Right cardiac atrium (tissue), 5 donors: Measurements from ENCODE around the gene C19orf44. TPM values are rescaled to one million over a fixed set of nuclear protein-coding genes. Genes with fewer than 3 reads are reported as not detected.

Experiments
- ATAC-seq, 2 donors: fragments of 200-7000 bp; cut with Tn5 transposase; one replicate each; pipeline versions ENCODE4 v1.8.0 to v1.9.1; 2020; ENCODE audit warnings: moderate library complexity in 2 of 2, mild to moderate bottlenecking in 1 of 2
- DNase-seq, 3 donors: peaks; one replicate each; pipeline ENCODE4 v3.0.0-alpha.2; 2020
- H3K27ac ChIP-seq: one replicate; pipeline ENCODE4 v1.5.1; 2013; ENCODE audit warnings: mild to moderate bottlenecking, low read length, control low read depth, moderate library complexity
- H3K27me3 ChIP-seq: one replicate; pipeline ENCODE4 v1.6.1; 2013; ENCODE audit not compliant: control insufficient read depth, insufficient read depth
- H3K4me1 ChIP-seq: one replicate; pipeline ENCODE4 v1.6.1; 2013; ENCODE audit warnings: low read length; ENCODE audit not compliant: control insufficient read depth, insufficient read depth
- H3K4me3 ChIP-seq: one replicate; pipeline ENCODE4 v1.5.1; 2013; ENCODE audit warnings: low read length, control low read depth
- H3K9me3 ChIP-seq: one replicate; pipeline ENCODE4 v1.6.1; 2013; ENCODE audit warnings: low read length; ENCODE audit not compliant: control insufficient read depth
- WGBS: extraction: QIAGEN DNeasy Blood & Tissue Kit; methylation state at CpG from one replicate; pipeline ENCODE4 v1.1.7; 2013; 5-methylcytosine and 5-hydroxymethylcytosine counted together
- intact Hi-C, 4 donors: fragments of 100-400 bp; cut with DNase I; formaldehyde crosslinking; loops; one replicate each; pipeline versions ENCODE4 v1.11.0 to v1.14.0; 2022 to 2023
- polyA plus RNA-seq: library from polyadenylated mRNA; stranded (reverse); fragments of 200-250 nt; gene quantifications from one replicate; pipeline ENCODE4 v1.2.3, GENCODE V29; 2013
- total RNA-seq, 4 donors: library from RNA; stranded (reverse); fragmentation: NEBNext Ultra II Directional; extraction: Animal tissue kit (Norgen Biotek cat#: 25700); gene quantifications; one replicate each; pipeline ENCODE4 v1.2.1, GENCODE V29; 2021
- donor health status: healthy with polysubstance abuse.
- donor health status: DM: no; HTN: yes; CAD: no.
- donor health status: DM: no; HTN: no; CAD: no.
- donor health status: DM: no; HTN: yes; CAD: no; lungs with severe emphysema.
- donor health status: DM: yes; HTN: yes; CAD: no.

C19orf44 gene
- total and polyA plus RNA-seq, 5 donors: 3.3 to 4.2 (median 3.8) TPM

DNA sequence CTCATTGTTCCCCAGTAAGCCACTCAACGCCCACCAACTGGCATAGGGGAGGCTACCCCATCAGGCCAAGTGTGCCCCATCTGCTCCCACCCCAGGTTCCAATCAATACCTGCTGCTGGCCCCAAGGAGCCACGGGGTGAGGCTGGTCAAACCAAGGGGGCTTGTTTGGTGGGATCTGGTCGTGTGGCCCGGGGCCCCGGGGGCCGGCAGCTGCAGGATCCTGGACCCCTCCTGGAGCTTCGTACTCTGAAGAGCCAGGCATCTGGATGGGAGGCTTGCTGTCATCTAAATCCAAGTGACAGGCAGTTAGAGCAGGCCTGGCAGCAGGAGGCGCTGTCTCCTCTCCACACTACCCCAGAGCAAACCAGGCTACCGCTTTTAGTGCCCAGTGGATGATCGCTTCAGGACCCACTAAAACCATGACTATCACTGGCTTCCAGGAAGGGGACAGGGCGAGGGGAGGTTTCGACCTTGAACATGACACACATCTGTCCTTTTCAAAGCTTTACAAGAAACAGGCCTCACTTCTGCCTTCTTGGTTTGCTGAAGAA is 31.9 kb downstream of the C19orf44 start:
- Histone ChIP-seq H3K27me3 (no peaks in the 10 kb centered on the region), H3K27ac (no peak overlapping the region), H3K9me3 (no peaks in the 10 kb centered on the region), H3K4me3 (no peak overlapping the region), H3K4me1 (no peaks in the 10 kb centered on the region)
- no peak for ATAC-seq
- DNase-seq: no peak
- intact Hi-C loops: no loop called here
- WGBS: 93% methylated on average over 12 of the region's 12 CpGs

DNA sequence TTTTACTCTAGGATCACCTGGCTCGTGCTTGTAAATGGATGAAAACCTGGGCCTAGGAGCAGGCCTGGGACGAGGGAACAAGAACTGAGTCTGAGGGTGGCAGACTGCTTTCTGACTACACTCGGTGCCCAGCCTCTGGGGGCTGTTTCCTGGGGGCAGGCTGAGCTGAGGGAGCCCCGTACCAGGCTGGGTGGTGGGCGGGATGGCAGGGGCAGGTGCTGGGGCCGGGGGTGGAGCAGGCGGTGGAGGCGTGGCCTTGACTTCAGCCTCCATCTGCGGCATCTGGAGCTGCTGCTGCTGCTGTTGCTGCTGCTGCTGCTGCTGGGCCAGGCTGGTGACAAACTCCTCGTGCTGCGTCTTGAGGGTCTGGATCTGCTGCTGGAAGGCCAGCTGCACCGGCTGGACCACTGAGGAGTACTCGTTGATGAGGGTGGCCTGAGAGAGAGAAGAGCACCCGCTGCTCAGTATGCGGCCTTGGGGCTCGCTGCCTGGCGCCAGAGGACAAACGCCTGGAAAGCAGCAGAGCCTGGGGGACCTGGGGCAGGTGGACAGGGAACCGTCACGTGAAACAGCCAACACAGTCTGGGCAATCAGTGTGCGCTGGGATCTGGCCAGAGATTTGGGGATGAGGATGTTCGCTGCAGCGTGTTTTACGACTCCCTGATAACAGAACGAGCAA is 33.4 kb downstream of the C19orf44 start:
- H3K9me3 ChIP-seq: no peaks in the 10 kb centered on the region
- no peak overlapping the region for H3K4me3 ChIP-seq
- H3K27ac ChIP-seq: no peak overlapping the region
- ATAC-seq: no peak
- intact Hi-C loops: no loop called here
- WGBS: 88% methylated on average over 25 of the region's 25 CpGs
- no peak for DNase-seq
- H3K4me1 ChIP-seq: no peaks in the 10 kb centered on the region
- H3K27me3 ChIP-seq: no peaks in the 10 kb centered on the region

DNA sequence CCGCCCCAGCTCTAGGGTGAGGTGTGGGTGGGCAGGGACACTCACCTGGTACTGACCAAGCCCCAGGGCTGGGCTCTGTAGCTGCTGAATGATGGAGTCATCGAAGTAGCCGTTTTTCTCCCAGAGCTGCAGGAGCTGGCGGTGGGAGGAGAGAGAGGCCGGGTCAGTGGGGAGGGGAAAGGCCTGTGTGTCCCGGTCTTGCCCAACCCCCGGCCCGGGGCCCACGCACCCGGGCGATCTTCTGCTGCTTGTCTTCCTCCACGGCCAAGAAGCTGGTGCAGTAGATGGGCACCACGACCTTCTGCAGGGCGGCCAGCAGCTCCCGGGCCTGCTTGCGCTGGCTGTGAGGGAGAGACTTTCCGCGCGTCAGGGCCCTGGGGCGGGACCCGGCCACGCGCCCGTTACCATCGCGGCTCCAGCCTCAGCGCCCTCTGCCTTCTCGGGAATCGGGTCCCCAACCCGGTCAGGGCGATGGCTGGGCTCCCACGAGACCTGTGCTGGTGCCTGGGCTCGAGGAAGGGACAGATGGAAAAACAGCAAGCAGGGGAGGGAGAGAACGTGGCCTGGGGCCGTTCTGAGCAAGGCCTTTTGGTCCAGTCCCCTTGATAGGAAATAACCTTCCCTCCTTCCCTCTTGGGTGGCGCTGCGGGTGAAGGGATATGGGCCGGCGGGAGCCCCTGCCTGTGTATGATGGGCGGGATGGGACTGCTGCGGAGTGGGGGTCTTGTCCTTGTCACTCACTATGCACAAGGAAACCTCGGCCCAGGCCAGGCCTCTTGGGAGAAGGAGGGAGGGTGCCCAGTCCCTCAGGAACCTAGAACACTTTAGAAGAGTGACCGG is 34.6 kb downstream of the C19orf44 start:
- intact Hi-C loops: no loop called here
- 90% methylated on average over 43 of the region's 43 CpGs for WGBS
- Histone ChIP-seq H3K4me1 (no peaks in the 10 kb centered on the region), H3K9me3 (no peaks in the 10 kb centered on the region), H3K27ac (no peak overlapping the region), H3K4me3 (no peak overlapping the region), H3K27me3 (no peaks in the 10 kb centered on the region)
- ATAC-seq (no peak), DNase-seq (peak in 1 of 3 donors; percentile 40)

DNA sequence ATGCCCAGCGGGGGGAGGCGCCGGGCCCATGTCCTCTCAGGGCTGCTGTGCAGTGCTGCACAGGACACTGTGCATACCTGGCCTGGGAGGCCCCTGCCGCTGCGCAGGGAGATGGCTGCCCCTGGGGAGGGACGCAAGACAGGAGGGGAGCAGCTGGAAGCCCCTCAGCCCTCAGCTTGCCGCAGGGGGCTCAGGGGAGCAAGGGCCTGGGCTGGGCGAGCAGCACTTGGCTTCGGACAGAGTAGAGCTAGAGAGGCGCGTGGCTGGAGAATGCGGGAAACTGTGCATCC is 35.1 kb downstream of the C19orf44 start:
- Histone ChIP-seq H3K4me3 (no peak overlapping the region), H3K27ac (no peak overlapping the region), H3K4me1 (no peaks in the 10 kb centered on the region), H3K9me3 (no peaks in the 10 kb centered on the region), H3K27me3 (no peaks in the 10 kb centered on the region)
- 97% methylated on average over 12 of the region's 12 CpGs for WGBS
- DNase-seq: no peak
- intact Hi-C loops: no loop called here
- ATAC-seq: no peak

DNA sequence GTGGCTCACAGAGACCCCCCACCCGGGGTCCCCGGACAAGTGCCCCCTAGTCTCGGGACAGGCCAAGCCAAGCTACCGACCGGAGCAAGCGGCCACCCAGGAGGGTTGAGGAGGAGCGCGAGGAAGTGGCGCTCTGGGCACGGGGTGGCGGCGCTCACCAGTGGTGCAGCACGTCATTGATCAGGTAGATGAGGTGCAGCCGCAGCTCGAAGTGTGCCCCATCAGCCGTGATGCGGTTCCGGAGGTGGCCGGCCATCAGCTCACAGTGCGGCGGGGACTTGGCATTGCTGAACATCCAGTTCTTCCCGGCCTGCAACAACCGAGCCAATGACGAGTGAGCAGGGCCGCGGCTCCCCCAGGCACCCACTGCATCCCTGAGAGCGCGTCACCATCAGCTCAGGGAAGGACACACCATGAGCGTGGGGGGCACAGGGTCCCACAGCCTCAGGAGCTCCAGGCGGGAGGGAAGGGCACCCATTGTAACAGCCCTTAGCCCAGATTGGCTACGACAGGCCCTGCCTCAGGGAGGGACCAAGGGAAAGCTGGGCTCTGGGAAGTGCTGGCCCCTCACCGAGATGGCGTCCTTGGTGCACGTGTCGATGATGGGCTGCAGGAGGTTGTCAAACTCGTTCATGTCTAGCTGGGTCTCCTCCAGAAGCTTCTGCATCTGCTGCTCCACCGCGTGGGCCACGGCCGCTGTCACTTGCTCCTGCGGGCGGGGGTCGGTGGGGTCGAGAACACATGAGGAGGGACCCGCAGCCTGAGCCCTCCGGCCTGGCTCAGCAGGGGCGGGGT is 36.4 kb downstream of the C19orf44 start:
- ATAC-seq (no peak), DNase-seq (peak in 1 of 3 donors; percentile 37)
- H3K27me3 ChIP-seq: no peaks in the 10 kb centered on the region
- H3K4me3 ChIP-seq: no peak overlapping the region
- no peaks in the 10 kb centered on the region for H3K9me3 ChIP-seq
- intact Hi-C loops: no loop called here
- WGBS: 87% methylated on average over 47 of the region's 47 CpGs
- H3K27ac ChIP-seq: no peak overlapping the region
- H3K4me1 ChIP-seq: no peaks in the 10 kb centered on the region

DNA sequence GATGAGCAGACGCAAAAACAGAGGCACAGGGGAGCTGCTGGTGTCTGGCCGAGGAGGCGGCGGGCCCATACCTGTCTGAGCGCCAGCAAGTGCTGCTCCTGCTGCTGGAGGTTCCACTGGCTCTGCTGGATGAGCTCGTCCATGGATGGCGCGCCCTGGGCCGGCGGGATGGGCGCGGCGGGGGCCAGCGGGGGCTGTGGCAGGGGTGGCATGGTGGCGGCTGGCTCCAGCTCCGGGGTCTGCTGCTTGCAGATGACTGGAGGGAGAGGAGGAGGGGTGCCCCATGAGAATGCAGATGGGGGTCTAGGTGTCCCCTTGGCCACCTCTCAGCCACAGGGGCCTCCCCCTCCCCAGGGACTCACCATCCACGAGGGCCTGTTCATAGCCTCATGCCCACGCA is 39.2 kb downstream of the C19orf44 start:
- Histone ChIP-seq H3K9me3 (no peaks in the 10 kb centered on the region), H3K27ac (no peak overlapping the region), H3K4me1 (no peaks in the 10 kb centered on the region), H3K4me3 (no peak overlapping the region), H3K27me3 (no peaks in the 10 kb centered on the region)
- DNase-seq (peak in 1 of 3 donors; percentile 42), ATAC-seq (no peak)
- 92% methylated on average over 18 of the region's 18 CpGs for WGBS
- intact Hi-C loops: no loop called here

- ATAC-seq (no peak), DNase-seq (peak in 1 of 3 donors; percentile 34)
- intact Hi-C loops: no loop called here
- WGBS: 92% methylated on average over 9 of the region's 9 CpGs
- Histone ChIP-seq H3K9me3 (no peaks in the 10 kb centered on the region), H3K4me1 (peaks cover 2% of the 10 kb centered on the region), H3K27me3 (no peaks in the 10 kb centered on the region), H3K27ac (no peak overlapping the region), H3K4me3 (no peak overlapping the region)
These were observed 39.9 kb downstream of the C19orf44 start for GRCh38 chr19:16536130-16536529.

- ATAC-seq (no peak), DNase-seq (peak in 2 of 3 donors; percentile 28 to 33)
- 87% methylated on average over 13 of the region's 13 CpGs for WGBS
- Histone ChIP-seq H3K27ac (no peak overlapping the region), H3K4me3 (no peak overlapping the region), H3K4me1 (peaks cover 5% of the 10 kb centered on the region), H3K9me3 (no peaks in the 10 kb centered on the region), H3K27me3 (no peaks in the 10 kb centered on the region)
- intact Hi-C loops: no loop called here
These were observed 40.9 kb downstream of the C19orf44 start for GRCh38 chr19:16537111-16537510.

GRCh38 chr19:16540948-16541347 is 44.8 kb downstream of the C19orf44 start:
- no peak for ATAC-seq
- intact Hi-C loops: no loop called here
- H3K9me3 ChIP-seq: no peaks in the 10 kb centered on the region
- H3K4me1 ChIP-seq: peaks cover 5% of the 10 kb centered on the region
- no peak overlapping the region for H3K27ac ChIP-seq
- 81% methylated on average over 12 of the region's 12 CpGs for WGBS
- H3K27me3 ChIP-seq: no peaks in the 10 kb centered on the region
- peak in 1 of 3 donors; percentile 35 for DNase-seq
- H3K4me3 ChIP-seq: peak overlapping the region; percentile 85

DNA sequence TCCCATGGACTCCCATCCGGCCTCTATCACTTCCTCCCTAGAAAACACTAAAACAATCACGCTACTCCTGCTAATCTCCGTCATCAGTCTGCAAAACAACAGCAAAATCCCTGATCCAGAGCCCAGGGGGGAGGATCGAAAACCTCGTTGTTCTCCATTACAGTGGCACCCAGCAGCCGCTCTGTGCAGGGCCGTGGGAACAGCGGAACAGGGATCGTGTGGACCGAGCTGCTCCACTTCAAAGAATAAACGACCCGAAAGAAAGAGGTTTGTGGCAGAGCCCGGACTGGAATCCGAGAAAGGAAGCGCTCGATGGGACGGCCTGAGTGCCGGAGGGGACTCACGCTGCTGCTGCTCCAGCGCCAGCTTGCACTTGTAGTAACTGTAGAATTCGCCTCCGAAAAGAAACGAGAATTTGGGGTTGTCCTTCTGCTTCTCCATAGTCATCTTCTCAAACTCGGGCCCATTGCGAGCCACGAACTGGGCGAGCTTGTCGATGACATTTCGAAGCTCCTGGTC is 45.4 kb downstream of the C19orf44 start:
- 1% methylated on average over 29 of the region's 29 CpGs for WGBS

More for the DNA sequence above, 45.4 kb downstream of the C19orf44 start:
- ATAC-seq (no peak), DNase-seq (no peak)
- Histone ChIP-seq H3K27ac (peak overlapping the region; percentile 48), H3K9me3 (no peaks in the 10 kb centered on the region), H3K27me3 (no peaks in the 10 kb centered on the region), H3K4me3 (peak overlapping the region; percentile 85), H3K4me1 (peaks cover 5% of the 10 kb centered on the region)
- intact Hi-C loops: no loop called here
